Measurements from ENCODE around the gene PDE6A. TPM values are rescaled to one million over a fixed set of nuclear protein-coding genes. Genes with fewer than 3 reads are reported as not detected.
A peak's percentile ranks its signal among the peaks of the same experiment; 100 is the strongest.

Gene PDE6A
- total RNA-seq, 1 experiment from 2014 or later = not detected

- H2BK20ac ChIP-seq (ENCODE audit: low read depth, low read length, poor library complexity, severe bottlenecking) = no peak overlapping the region
- no peak overlapping the region for H3K14ac ChIP-seq (ENCODE audit: insufficient read depth, low read length)
- H3K27ac ChIP-seq (ENCODE audit: insufficient read length, low read depth, low read length) = no peak overlapping the region
- Mint-ChIP-seq H3K4me3 (no peak overlapping the region), H3K4me1 (peaks cover 23 to 24% of the 10 kb centered on the region in 2 experiments), H3K27ac (peak overlapping the region in 2 of 3 experiments; percentile 1 to 7; a peak in 2 of 7 replicates), H3K36me3 (ENCODE audit: insufficient read depth in 1 of 3, low read depth in 3 of 3) (peaks cover 9 to 35% (median 16%) of the 10 kb centered on the region in 3 experiments; a peak in 6 of 7 replicates), H3K27me3 (ENCODE audit: low read depth) (no peaks in the 10 kb centered on the region; the same call in 1 of the 2 replicates), H3K9me3 (no peaks in the 10 kb centered on the region)
- H4K5ac ChIP-seq (ENCODE audit: insufficient read length, low read depth, low read length) = no peak overlapping the region
- H3K9me3 ChIP-seq (ENCODE audit: control insufficient read depth, low read depth, low read length) = no peaks in the 10 kb centered on the region
- no peaks in the 10 kb centered on the region for H3K79me2 ChIP-seq (ENCODE audit: insufficient read depth, low read length)
- no peak overlapping the region for H4K8ac ChIP-seq (replicated peaks; ENCODE audit: insufficient read length, low read depth, low read length)
- no peak for DNase-seq
- no peak overlapping the region for H3K56ac ChIP-seq (ENCODE audit: insufficient read length, low read depth, low read length)
- H3K4ac ChIP-seq (ENCODE audit: low read depth, low read length) = no peak overlapping the region
- WGBS (ENCODE audit: extremely low coverage, insufficient read length, low lambda C conversion rate) = no CpG with 5 or more reads among the region's 14 CpGs
- H4K91ac ChIP-seq (ENCODE audit: insufficient read length, low read depth, low read length) = no peak overlapping the region
- H2AK5ac ChIP-seq (ENCODE audit: insufficient read length, low read length) = no peak overlapping the region
- H3K23me2 ChIP-seq (ENCODE audit: insufficient read length, low read depth, low read length, poor library complexity, severe bottlenecking) = no peaks in the 10 kb centered on the region
- H3K23ac ChIP-seq (ENCODE audit: insufficient read length, low read depth, low read length) = no peak overlapping the region
- no peak overlapping the region for H3T11ph ChIP-seq (ENCODE audit: low read length)
- H3K4me2 ChIP-seq (ENCODE audit: insufficient read depth, insufficient read length, low read length) = no peak overlapping the region
- H3K4me1 ChIP-seq (ENCODE audit: insufficient read depth, low read length) = no peaks in the 10 kb centered on the region
- H2BK12ac ChIP-seq (ENCODE audit: insufficient read length, low read depth, low read length) = no peak overlapping the region
- no peak overlapping the region for H3K18ac ChIP-seq (ENCODE audit: insufficient read length, low read depth, low read length)
- H2AFZ ChIP-seq (ENCODE audit: low read length) = no peak overlapping the region
- H3K79me1 ChIP-seq (ENCODE audit: insufficient read depth, low read depth, low read length, poor library complexity, severe bottlenecking) = no peaks in the 10 kb centered on the region
- H4K20me1 ChIP-seq (ENCODE audit: control insufficient read depth, insufficient read depth, insufficient read length) = no peaks in the 10 kb centered on the region
- no peak overlapping the region for H2BK5ac ChIP-seq (ENCODE audit: insufficient read length, low read length)
- H3K9ac ChIP-seq (ENCODE audit: extremely low read depth, insufficient read length, low read length) = no peak overlapping the region
- H3K27me3 ChIP-seq (ENCODE audit: insufficient read depth, low read length) = no peaks in the 10 kb centered on the region
- no peak overlapping the region for H2BK120ac ChIP-seq (ENCODE audit: low read depth, low read length, poor library complexity, severe bottlenecking)
- TF ChIP-seq CTCF (conservative IDR thresholded peaks at IDR 0.05) = no peak
- no peak overlapping the region for H2BK15ac ChIP-seq (ENCODE audit: low read depth, low read length)
Observed at GRCh38 chr5:149841851-149842793, 102.5 kb downstream of the PDE6A start.
